PC-3 (cell line): Measurements from ENCODE around the gene RIC1. TPM values are rescaled to one million over a fixed set of nuclear protein-coding genes. Genes with fewer than 3 reads are reported as not detected.

Experiments
- ATAC-seq: fragments of 200-7000 bp; cut with Tn5 transposase; 2 replicates; pipeline ENCODE4 v1.9.1; 2020; ENCODE audit warnings: mild to moderate bottlenecking, moderate library complexity
- BruUV-seq: library from RNA; stranded (reverse); fragments of 400-500 nt; replicated peaks from 2 replicates; lab custom pipeline; 2021; lab: Mats Ljungman, UMichigan
- CTCF ChIA-PET: fragments of 300-600 bp; sonication (Branson Sonifier 250); formaldehyde crosslinking; loops from one replicate; lab custom pipeline; 2022; ENCODE audit warnings: antibody characterized with exemption; lab: Charles Lee
- POLR2A ChIA-PET: fragments of 300-600 bp; sonication (Branson Sonifier 250); formaldehyde crosslinking; loops from one replicate; lab custom pipeline; 2022; ENCODE audit warnings: antibody characterized with exemption; ENCODE audit not compliant: unreplicated experiment; lab: Charles Lee
- DNase-seq: peaks from one replicate; pipeline ENCODE4 v3.0.0-alpha.2; 2015
- H2AFZ ChIP-seq: fragments of 300-600 bp; sonication (generic); 2 replicates; pipeline ENCODE4 v1.6.0; 2016; ENCODE audit warnings: antibody characterized with exemption, low read length
- H3F3A ChIP-seq: fragments of 300-600 bp; sonication (generic); one replicate; pipeline ENCODE4 v1.6.0; 2017; ENCODE audit warnings: antibody characterized with exemption, low read length, control low read depth, mild to moderate bottlenecking; ENCODE audit not compliant: unreplicated experiment
- H3K27ac ChIP-seq: fragments of 300-600 bp; sonication (generic); 2 replicates; pipeline ENCODE4 v1.5.1; 2016; ENCODE audit warnings: mild to moderate bottlenecking, low read length
- H3K27me3 ChIP-seq: fragments of 300-600 bp; sonication (generic); 2 replicates; pipeline ENCODE4 v1.6.1; 2016; ENCODE audit warnings: low read length, mixed read lengths
- H3K36me3 ChIP-seq: fragments of 300-600 bp; sonication (generic); 2 replicates; pipeline ENCODE4 v1.6.1; 2016; ENCODE audit warnings: low read depth, mixed run types, low read length, mixed read lengths
- H3K4me1 ChIP-seq: fragments of 300-600 bp; sonication (generic); 2 replicates; pipeline ENCODE4 v1.5.1; 2016; ENCODE audit warnings: low read length; ENCODE audit not compliant: insufficient read depth
- H3K4me2 ChIP-seq: fragments of 300-600 bp; sonication (generic); 2 replicates; pipeline ENCODE4 v1.6.0; 2016; ENCODE audit warnings: low read length
- H3K4me3 ChIP-seq: fragments of 300-600 bp; sonication (generic); 2 replicates; pipeline ENCODE4 v1.5.1; 2016; ENCODE audit warnings: mild to moderate bottlenecking, low read length, mixed read lengths
- H3K79me2 ChIP-seq: fragments of 300-600 bp; sonication (generic); 2 replicates; pipeline ENCODE4 v1.6.1; 2017; ENCODE audit warnings: low read length, mixed read lengths
- H3K9ac ChIP-seq: fragments of 300-600 bp; sonication (generic); 2 replicates; pipeline ENCODE4 v1.6.0; 2016; ENCODE audit warnings: mild to moderate bottlenecking, low read length
- H3K9me2 ChIP-seq: fragments of 300-600 bp; sonication (generic); replicated peaks from 2 replicates; pipeline ENCODE4 v1.6.1; 2016; ENCODE audit warnings: mixed run types, low read length, mixed read lengths
- H3K9me3 ChIP-seq: fragments of 300-600 bp; sonication (generic); 2 replicates; pipeline ENCODE4 v1.6.1; 2016; ENCODE audit warnings: low read length, mixed read lengths
- H4K20me1 ChIP-seq: fragments of 300-600 bp; sonication (generic); 2 replicates; pipeline ENCODE4 v1.6.1; 2016; ENCODE audit warnings: low read length, mixed read lengths
- CTCF ChIP-seq: fragments of 300-600 bp; sonication (generic); conservative IDR thresholded peaks from 2 replicates; pipeline ENCODE4 v1.5.1; 2017; ENCODE audit warnings: antibody characterized with exemption, low read depth, mild to moderate bottlenecking, low read length
- EZH2 ChIP-seq: fragments of 300-600 bp; sonication (generic); IDR thresholded peaks from one replicate; pipeline ENCODE4 v1.6.1; 2017; ENCODE audit warnings: antibody characterized with exemption, mild to moderate bottlenecking, low read length; ENCODE audit not compliant: unreplicated experiment
- EZH2phosphoT487 ChIP-seq: fragments of 300-600 bp; sonication (generic); IDR thresholded peaks from 2 replicates; pipeline ENCODE4 v1.6.1; 2018; ENCODE audit warnings: mild to moderate bottlenecking, antibody characterized with exemption, low read length, borderline replicate concordance
- intact Hi-C: fragments of 100-400 bp; cut with micrococcal nuclease; formaldehyde crosslinking; loops from 2 replicates; pipeline ENCODE4 v1.9.0; 2023
- total RNA-seq: library from RNA; depleted of rRNA; stranded (reverse); fragments of >200 nt; gene quantifications from 2 replicates; pipeline ENCODE4 v1.2.3, GENCODE V29; 2014

RIC1 gene
- total RNA-seq, 1 experiment from 2014 or later: 16.0 TPM

- CTCF ChIA-PET: no interaction called here
- DNase-seq: peak; percentile 30
- no TSS peak for BruUV-seq
- TF ChIP-seq EZH2phosphoT487 (no peak), EZH2 (no peak), CTCF (no peak)
- Histone ChIP-seq H3K4me3 (no peak overlapping the region), H3K79me2 (no peaks in the 10 kb centered on the region), H3K4me2 (no peak overlapping the region), H2AFZ (no peak overlapping the region), H3K9ac (no peak overlapping the region), H3K36me3 (no peaks in the 10 kb centered on the region), H3K27me3 (no peaks in the 10 kb centered on the region), H3K4me1 (no peaks in the 10 kb centered on the region), H3K27ac (no peak overlapping the region), H3K9me2 (no peaks in the 10 kb centered on the region), H3K9me3 (no peaks in the 10 kb centered on the region), H3F3A (no peaks in the 10 kb centered on the region), H4K20me1 (no peaks in the 10 kb centered on the region)
- ATAC-seq: peak; percentile 40; the same call in 1 of the 2 replicates
- intact Hi-C loops: no loop called here
- POLR2A ChIA-PET: no interaction called here
Observed at GRCh38 chr9:5698810-5699556, 70.1 kb downstream of the RIC1 start.

DNA sequence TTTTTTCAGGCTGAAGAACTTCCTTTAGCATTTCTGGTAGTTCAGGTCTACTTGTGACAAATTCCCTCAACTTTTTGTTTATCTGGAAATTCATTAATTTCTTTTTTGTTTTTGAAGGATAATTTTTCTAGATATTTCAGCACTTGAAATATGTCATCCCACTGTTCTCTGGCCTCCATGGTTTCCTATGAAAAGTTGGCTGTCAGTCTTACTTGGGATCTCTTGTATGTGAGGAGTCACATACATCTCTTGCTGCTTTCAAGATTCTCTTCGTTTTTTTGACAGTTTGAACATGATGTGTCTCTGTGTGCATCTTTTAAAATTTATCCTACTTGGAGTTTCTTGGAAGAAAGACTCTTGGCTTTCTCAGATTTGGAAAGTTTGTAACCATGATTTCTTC is 79.5 kb downstream of the RIC1 start:
- intact Hi-C loops: no loop called here
- Histone ChIP-seq H3K9me2 (no peaks in the 10 kb centered on the region), H3K4me2 (no peak overlapping the region), H3K36me3 (peaks cover 14% of the 10 kb centered on the region; the same call in 1 of the 2 replicates), H3F3A (no peaks in the 10 kb centered on the region), H3K27ac (no peak overlapping the region), H3K9me3 (0 out of 2 replicates have a peak, but pooled peaks cover 4% of the 10 kb centered on the region), H2AFZ (no peak overlapping the region), H4K20me1 (no peaks in the 10 kb centered on the region), H3K9ac (no peak overlapping the region), H3K79me2 (0 out of 2 replicates have a peak, but pooled peaks cover 5% of the 10 kb centered on the region), H3K4me3 (no peak overlapping the region), H3K4me1 (no peaks in the 10 kb centered on the region), H3K27me3 (no peaks in the 10 kb centered on the region)
- no TSS peak for BruUV-seq
- ChIA-PET POLR2A (no interaction called here), CTCF (no interaction called here)
- no peak for ATAC-seq
- DNase-seq: no peak
- TF ChIP-seq CTCF (no peak), EZH2 (no peak), EZH2phosphoT487 (no peak)
